H9 (cell line): Measurements from ENCODE around the gene ADAR. TPM values are rescaled to one million over a fixed set of nuclear protein-coding genes. Genes with fewer than 3 reads are reported as not detected.

Source experiments
- DNase-seq: peaks from one replicate; pipeline ENCODE4 v3.0.0-alpha.2; 2017
- H2AFZ ChIP-seq: one replicate; pipeline ENCODE4 v1.6.1; 2013; ENCODE audit warnings: mild to moderate bottlenecking, low read length, control low read depth, moderate library complexity
- H2AK5ac ChIP-seq: 2 replicates; pipeline ENCODE4 v1.6.1; 2013; ENCODE audit warnings: low read length, control low read depth, mixed read lengths; ENCODE audit not compliant: insufficient read length
- H2BK120ac ChIP-seq: one replicate; pipeline ENCODE4 v1.6.1; 2013; ENCODE audit warnings: low read depth, mild to moderate bottlenecking, low read length, control low read depth, inconsistent platforms; ENCODE audit not compliant: poor library complexity, severe bottlenecking
- H2BK12ac ChIP-seq: 2 replicates; pipeline ENCODE4 v1.6.1; 2013; ENCODE audit warnings: low read length, control low read depth, mixed read lengths, low read depth; ENCODE audit not compliant: insufficient read length
- H2BK15ac ChIP-seq: 2 replicates; pipeline ENCODE4 v1.6.1; 2013; ENCODE audit warnings: low read depth, low read length, control low read depth
- H2BK20ac ChIP-seq: one replicate; pipeline ENCODE4 v1.6.1; 2013; ENCODE audit warnings: low read depth, mild to moderate bottlenecking, low read length, control low read depth, inconsistent platforms; ENCODE audit not compliant: poor library complexity, severe bottlenecking
- H2BK5ac ChIP-seq: 2 replicates; pipeline ENCODE4 v1.6.1; 2013; ENCODE audit warnings: low read length, control low read depth, mixed read lengths; ENCODE audit not compliant: insufficient read length
- H3K14ac ChIP-seq: 2 replicates; pipeline ENCODE4 v1.6.1; 2013; ENCODE audit warnings: low read length, control low read depth; ENCODE audit not compliant: insufficient read depth
- H3K18ac ChIP-seq: 2 replicates; pipeline ENCODE4 v1.6.1; 2013; ENCODE audit warnings: low read depth, mild to moderate bottlenecking, mixed read lengths, low read length, control low read depth; ENCODE audit not compliant: insufficient read length
- H3K23ac ChIP-seq: 2 replicates; pipeline ENCODE4 v1.6.1; 2013; ENCODE audit warnings: low read length, control low read depth, mixed read lengths, low read depth; ENCODE audit not compliant: insufficient read length
- H3K23me2 ChIP-seq: 2 replicates; pipeline ENCODE4 v1.6.1; 2013; ENCODE audit warnings: low read depth, mild to moderate bottlenecking, mixed read lengths, low read length, control low read depth; ENCODE audit not compliant: insufficient read length, poor library complexity, severe bottlenecking
- H3K27ac ChIP-seq: 2 replicates; pipeline ENCODE4 v1.5.1; 2013; ENCODE audit warnings: low read length, control low read depth, mixed read lengths, low read depth; ENCODE audit not compliant: insufficient read length
- H3K27me3 ChIP-seq: 2 replicates; pipeline ENCODE4 v1.6.1; 2013; ENCODE audit warnings: low read length, control low read depth, inconsistent platforms; ENCODE audit not compliant: insufficient read depth
- H3K4ac ChIP-seq: 2 replicates; pipeline ENCODE4 v1.6.1; 2013; ENCODE audit warnings: low read depth, mild to moderate bottlenecking, control low read depth, inconsistent platforms, low read length, moderate library complexity
- H3K4me1 ChIP-seq: 2 replicates; pipeline ENCODE4 v1.6.1; 2013; ENCODE audit warnings: low read length, control low read depth, inconsistent platforms; ENCODE audit not compliant: insufficient read depth
- H3K4me2 ChIP-seq: 2 replicates; pipeline ENCODE4 v1.6.1; 2013; ENCODE audit warnings: low read length, control low read depth, mixed read lengths; ENCODE audit not compliant: insufficient read length, insufficient read depth
- H3K56ac ChIP-seq: 2 replicates; pipeline ENCODE4 v1.6.1; 2013; ENCODE audit warnings: low read depth, mild to moderate bottlenecking, mixed read lengths, low read length, control low read depth; ENCODE audit not compliant: insufficient read length
- H3K79me1 ChIP-seq: 2 replicates; pipeline ENCODE4 v1.6.1; 2013; ENCODE audit warnings: low read depth, mild to moderate bottlenecking, moderate library complexity, low read length, control low read depth, inconsistent platforms; ENCODE audit not compliant: insufficient read depth, poor library complexity, severe bottlenecking
- H3K79me2 ChIP-seq: 2 replicates; pipeline ENCODE4 v1.6.1; 2013; ENCODE audit warnings: low read length, control low read depth, inconsistent platforms; ENCODE audit not compliant: insufficient read depth
- H3K9ac ChIP-seq: 2 replicates; pipeline ENCODE4 v1.6.1; 2013; ENCODE audit warnings: low read length, control low read depth, mixed read lengths; ENCODE audit not compliant: insufficient read length; ENCODE audit errors: extremely low read depth
- H3K9me3 ChIP-seq: one replicate; pipeline ENCODE4 v1.6.1; 2013; ENCODE audit warnings: low read depth, low read length, inconsistent platforms; ENCODE audit not compliant: control insufficient read depth
- H3T11ph ChIP-seq: one replicate; pipeline ENCODE4 v1.6.1; 2013; ENCODE audit warnings: mild to moderate bottlenecking, low read length, control low read depth, inconsistent platforms
- H4K20me1 ChIP-seq: one replicate; pipeline ENCODE4 v1.6.1; 2013; ENCODE audit not compliant: control insufficient read depth, insufficient read length, insufficient read depth
- H4K5ac ChIP-seq: 2 replicates; pipeline ENCODE4 v1.6.1; 2013; ENCODE audit warnings: low read depth, mild to moderate bottlenecking, mixed read lengths, low read length, control low read depth; ENCODE audit not compliant: insufficient read length
- H4K8ac ChIP-seq: replicated peaks from 2 replicates; pipeline ENCODE4 v1.6.1; 2013; ENCODE audit warnings: low read length, control low read depth, mixed read lengths, low read depth; ENCODE audit not compliant: insufficient read length
- H4K91ac ChIP-seq: 2 replicates; pipeline ENCODE4 v1.6.1; 2013; ENCODE audit warnings: low read depth, mild to moderate bottlenecking, moderate library complexity, mixed read lengths, low read length, control low read depth; ENCODE audit not compliant: insufficient read length
- H3K27ac Mint-ChIP-seq, 3 experiments: 2 replicates in 2 of 3; 3 replicates in 1 of 3; pipeline ENCODE4 v1.8.0; 2020 to 2021; ENCODE audit warnings: mixed read lengths in 3 of 3, mild to moderate bottlenecking in 1 of 3, moderate library complexity in 1 of 3
- H3K27me3 Mint-ChIP-seq: 2 replicates; pipeline ENCODE4 v1.8.0; 2021; ENCODE audit warnings: low read depth, mild to moderate bottlenecking, moderate library complexity, mixed read lengths
- H3K36me3 Mint-ChIP-seq, 3 experiments: 2 replicates in 2 of 3; 3 replicates in 1 of 3; pipeline ENCODE4 v1.8.0; 2020 to 2021; ENCODE audit warnings: low read depth in 3 of 3, mixed read lengths in 3 of 3; ENCODE audit not compliant: insufficient read depth in 1 of 3
- H3K4me1 Mint-ChIP-seq, 2 experiments: 2 replicates each; pipeline ENCODE4 v1.8.0; 2020; ENCODE audit warnings: mixed read lengths in 2 of 2
- H3K4me3 Mint-ChIP-seq, 2 experiments: 2 replicates in 1 of 2; 3 replicates in 1 of 2; pipeline ENCODE4 v1.8.0; 2020 to 2021; ENCODE audit warnings: mild to moderate bottlenecking in 2 of 2, mixed read lengths in 2 of 2, moderate library complexity in 1 of 2
- H3K9me3 Mint-ChIP-seq, 2 experiments: 2 replicates in 1 of 2; 3 replicates in 1 of 2; pipeline ENCODE4 v1.8.0; 2020; ENCODE audit warnings: mild to moderate bottlenecking in 2 of 2, mixed read lengths in 2 of 2, moderate library complexity in 1 of 2
- CTCF ChIP-seq: fragments of 200-600 bp; sonication (generic); conservative IDR thresholded peaks from 3 replicates; pipeline ENCODE4 v1.8.0; 2021; ENCODE audit warnings: antibody characterized with exemption, mild to moderate bottlenecking
- WGBS: extraction: QIAGEN DNeasy Blood & Tissue Kit; methylation state at CpG from one replicate; pipeline ENCODE4 v1.1.7; 2013; ENCODE audit warnings: missing lambda C conversion rate, low lambda C conversion rate, mixed read lengths; ENCODE audit not compliant: insufficient read length; ENCODE audit errors: extremely low coverage; 5-methylcytosine and 5-hydroxymethylcytosine counted together
- total RNA-seq: library from RNA; stranded (reverse); gene quantifications from 2 replicates; pipeline ENCODE4 v1.2.1, GENCODE V29; 2021

The ADAR gene
- total RNA-seq, 1 experiment from 2014 or later, result 236 TPM

- peak overlapping the region; percentile 61 for H3K18ac ChIP-seq
- H3K4ac ChIP-seq, result peak overlapping the region; percentile 24; the same call in 1 of the 2 replicates
- WGBS, result no CpG with 5 or more reads among the region's 37 CpGs
- peak overlapping the region; percentile 64 for H2BK120ac ChIP-seq
- H4K8ac ChIP-seq, result no peak overlapping the region
- peak overlapping the region; percentile 98 to 100 (median 99) for H3K27ac Mint-ChIP-seq
- H3K36me3 Mint-ChIP-seq, result peaks cover 12 to 16% (median 15%) of the 10 kb centered on the region in 3 experiments; a peak in 6 of 7 replicates
- no peak for TF ChIP-seq CTCF
- H3K79me1 ChIP-seq, result peaks cover 6% of the 10 kb centered on the region
- peaks cover 2% of the 10 kb centered on the region for H4K20me1 ChIP-seq
- no peak overlapping the region for H4K91ac ChIP-seq
- H3K9me3 ChIP-seq, result no peaks in the 10 kb centered on the region
- no peak overlapping the region for H2AFZ ChIP-seq
- H3K4me2 ChIP-seq, result peak overlapping the region; percentile 98
- no peak overlapping the region for H2BK20ac ChIP-seq
- H3K9ac ChIP-seq, result peak overlapping the region; percentile 98
- H3K56ac ChIP-seq, result no peak overlapping the region
- H3T11ph ChIP-seq, result no peak overlapping the region
- no peak overlapping the region for H2BK12ac ChIP-seq
- DNase-seq, result peak; percentile 79
- peak overlapping the region; percentile 83 to 98 for H3K4me3 Mint-ChIP-seq
- no peaks in the 10 kb centered on the region for H3K9me3 Mint-ChIP-seq
- peak overlapping the region; percentile 92 for H3K27ac ChIP-seq
- H3K79me2 ChIP-seq, result peaks cover 32% of the 10 kb centered on the region; the same call in 1 of the 2 replicates
- peaks cover 7% of the 10 kb centered on the region; the same call in 1 of the 2 replicates for H3K4me1 ChIP-seq
- H3K27me3 ChIP-seq, result no peaks in the 10 kb centered on the region
- peaks cover 12% of the 10 kb centered on the region for H3K23me2 ChIP-seq
- no peak overlapping the region for H3K23ac ChIP-seq
- H4K5ac ChIP-seq, result peak overlapping the region; percentile 2
- H2BK15ac ChIP-seq, result no peak overlapping the region
- no peaks in the 10 kb centered on the region; the same call in 1 of the 2 replicates for H3K27me3 Mint-ChIP-seq
- peaks cover 62 to 66% of the 10 kb centered on the region in 2 experiments for H3K4me1 Mint-ChIP-seq
- no peak overlapping the region for H2AK5ac ChIP-seq
- peak overlapping the region; percentile 96; the same call in 1 of the 2 replicates for H3K14ac ChIP-seq
- no peak overlapping the region for H2BK5ac ChIP-seq
Measured at GRCh38 chr1:154608397-154609270, 648 bp upstream of the ADAR start.
